Right lobe of liver (tissue), 6 donors: ENCODE measurements around the gene TICRR. TPM values are rescaled to one million over a fixed set of nuclear protein-coding genes. Genes with fewer than 3 reads are reported as not detected.

Source experiments
- ATAC-seq, 4 donors: fragments of 200-7000 bp; cut with Tn5 transposase; one replicate each; pipeline ENCODE4 v1.9.1; 2020; ENCODE audit warnings: mild to moderate bottlenecking in 4 of 4, moderate library complexity in 4 of 4
- DNase-seq, 3 donors: peaks; one replicate each; pipeline ENCODE4 v3.0.0-alpha.2; 2020
- H3K27ac ChIP-seq, 3 donors: fragments of 200-600 bp; one replicate each; pipeline ENCODE4 v1.8.0; 2022
- H3K27me3 ChIP-seq, 2 donors: fragments of 200-600 bp; one replicate each; pipeline ENCODE4 v1.8.0; 2022
- H3K36me3 ChIP-seq, 4 donors: fragments of 200-600 bp; sonication (generic) in 1 of 4; one replicate each; pipeline versions ENCODE4 v1.5.1 to v1.8.0; 2017 to 2022; ENCODE audit warnings: control low read depth in 1 of 4
- H3K4me1 ChIP-seq, 4 donors: fragments of 200-600 bp; sonication (generic) in 1 of 4; one replicate each; pipeline versions ENCODE4 v1.5.1 to v1.8.0; 2017 to 2022; ENCODE audit warnings: control low read depth in 1 of 4
- H3K4me3 ChIP-seq, 3 donors: fragments of 200-600 bp; one replicate each; pipeline ENCODE4 v1.8.0; 2022
- H3K9me3 ChIP-seq, 4 donors: fragments of 200-600 bp; sonication (generic) in 1 of 4; one replicate each; pipeline versions ENCODE4 v1.5.1 to v1.8.0; 2017 to 2022; ENCODE audit warnings: control low read depth in 1 of 4
- CTCF ChIP-seq, 4 donors: fragments of 200-600 bp in 3 of 4; fragments of 450-650 bp in 1 of 4; IDR thresholded peaks; one replicate each; pipeline versions ENCODE4 v1.5.1 to v1.8.0; 2016 to 2022; ENCODE audit warnings: antibody characterized with exemption in 4 of 4, mild to moderate bottlenecking in 2 of 4
- POLR2A ChIP-seq: fragments of 450-650 bp; IDR thresholded peaks from one replicate; pipeline ENCODE4 v1.6.1; 2017; ENCODE audit warnings: antibody characterized with exemption, mild to moderate bottlenecking
- WGBS: methylation state at CpG from one replicate; pipeline ENCODE4 v1.1.6; 2018; ENCODE audit warnings: low coverage, low lambda C conversion rate; ENCODE audit not compliant: insufficient coverage; ENCODE audit errors: missing lambda C conversion rate; 5-methylcytosine and 5-hydroxymethylcytosine counted together
- intact Hi-C, 2 donors: fragments of 100-400 bp; cut with DNase I; formaldehyde crosslinking; loops; one replicate each; pipeline versions ENCODE4 v1.11.2 to v1.14.1; 2022
- total RNA-seq, 6 experiments: library from RNA; depleted of rRNA in 2 of 6; stranded (reverse); fragments of >200 nt in 2 of 6; fragmentation: NEBNext Ultra II Directional in 3 of 6; extraction: Animal tissue kit (Norgen Biotek cat#: 25700) in 3 of 6; gene quantifications; one replicate each; pipeline versions ENCODE4 v1.1.0 to v1.2.4, GENCODE V29; 2016 to 2023
- donor health status: DM: no; HTN: yes; CAD: no.
- donor health status: DM: no; HTN: no; CAD: no.
- donor health status: DM: no; HTN: no; CAD: no.
- donor health status: DM: no; HTN: yes; CAD: no.
- donor health status: DM: no; HTN: yes; CAD: no.

TICRR gene
- total RNA-seq, 6 experiments from 2014 or later, result 0.05 to 1.1 (median 0.24) TPM; not detected in 1

GRCh38 chr15:89628301-89628700, 53.0 kb downstream of the TICRR start:
- ATAC-seq, result no peak
- Histone ChIP-seq H3K27ac (no peak overlapping the region), H3K4me3 (no peak overlapping the region), H3K36me3 (no peaks in the 10 kb centered on the region), H3K9me3 (no peaks in the 10 kb centered on the region), H3K4me1 (no peaks in the 10 kb centered on the region), H3K27me3 (no peaks in the 10 kb centered on the region)
- DNase-seq, result peak in 1 of 3 donors; percentile 45
- 100% methylated on average over 1 of the region's 21 CpGs for WGBS
- intact Hi-C loops, result no loop called here
- TF ChIP-seq CTCF (IDR thresholded peaks at IDR 0.05) (no peak), POLR2A (no peak)

GRCh38 chr15:89628806-89629715, 53.8 kb downstream of the TICRR start:
- Histone ChIP-seq H3K9me3 (no peaks in the 10 kb centered on the region), H3K4me1 (no peaks in the 10 kb centered on the region), H3K4me3 (no peak overlapping the region), H3K36me3 (no peaks in the 10 kb centered on the region), H3K27ac (no peak overlapping the region), H3K27me3 (no peaks in the 10 kb centered on the region)
- no peak for TF ChIP-seq CTCF (IDR thresholded peaks at IDR 0.05)
- TF ChIP-seq POLR2A, result no peak
- intact Hi-C loops, result no loop called here
- whole genome bisulfite sequencing, result 86% methylated on average over 12 of the region's 30 CpGs
- peak in 1 of 3 donors; percentile 33 for DNase-seq
- ATAC-seq, result no peak

- Histone ChIP-seq H3K27me3 (no peaks in the 10 kb centered on the region), H3K4me3 (no peak overlapping the region), H3K9me3 (no peaks in the 10 kb centered on the region), H3K36me3 (no peaks in the 10 kb centered on the region), H3K27ac (no peak overlapping the region), H3K4me1 (no peaks in the 10 kb centered on the region)
- no peak for ATAC-seq
- 100% methylated on average over 1 of the region's 5 CpGs for WGBS
- DNase-seq, result no peak
- intact Hi-C loops, result no loop called here
- no peak for TF ChIP-seq CTCF (IDR thresholded peaks at IDR 0.05)
- TF ChIP-seq POLR2A, result no peak
Measured at GRCh38 chr15:89629829-89630228, 54.6 kb downstream of the TICRR start.

- Histone ChIP-seq H3K36me3 (no peaks in the 10 kb centered on the region), H3K9me3 (no peaks in the 10 kb centered on the region), H3K27me3 (no peaks in the 10 kb centered on the region), H3K27ac (no peak overlapping the region), H3K4me1 (no peaks in the 10 kb centered on the region), H3K4me3 (no peak overlapping the region)
- DNase-seq, result peak in 1 of 3 donors; percentile 39
- intact Hi-C loops, result no loop called here
- TF ChIP-seq CTCF (IDR thresholded peaks at IDR 0.05), result no peak
- no peak for TF ChIP-seq POLR2A
- no CpG with 5 or more reads among the region's 14 CpGs for WGBS
- no peak for ATAC-seq
Measured at GRCh38 chr15:89630260-89630659, 55.0 kb downstream of the TICRR start.
